Liver (tissue), 9 donors: ENCODE measurements around the gene SLC29A3. TPM values are rescaled to one million over a fixed set of nuclear protein-coding genes. Genes with fewer than 3 reads are reported as not detected.

Experiments
- DNase-seq: peaks from one replicate; pipeline ENCODE4 v3.0.0-alpha.2; 2017; ENCODE audit warnings: low spot score
- H3K27ac ChIP-seq, 2 donors: one replicate each; pipeline ENCODE4 v1.7.0; 2013; ENCODE audit warnings: inconsistent platforms in 2 of 2, low read length in 2 of 2, control low read depth in 1 of 2, low read depth in 1 of 2, mild to moderate bottlenecking in 1 of 2
- H3K27me3 ChIP-seq, 4 donors: one replicate each; pipeline versions ENCODE4 v1.6.1 to v1.7.0; 2013; ENCODE audit warnings: low read length in 3 of 4, inconsistent platforms in 1 of 4, mild to moderate bottlenecking in 1 of 4, moderate library complexity in 1 of 4; ENCODE audit not compliant: control insufficient read depth in 4 of 4, insufficient read depth in 4 of 4
- H3K36me3 ChIP-seq, 4 donors: one replicate each; pipeline versions ENCODE4 v1.6.1 to v1.7.0; 2013; ENCODE audit warnings: low read length in 3 of 4, mild to moderate bottlenecking in 3 of 4, low read depth in 1 of 4, moderate library complexity in 1 of 4; ENCODE audit not compliant: control insufficient read depth in 4 of 4, insufficient read depth in 3 of 4
- H3K4me1 ChIP-seq, 4 donors: one replicate each; pipeline versions ENCODE4 v1.6.1 to v1.7.0; 2013; ENCODE audit warnings: low read length in 3 of 4, mild to moderate bottlenecking in 3 of 4, moderate library complexity in 1 of 4; ENCODE audit not compliant: control insufficient read depth in 4 of 4, insufficient read depth in 4 of 4
- H3K4me3 ChIP-seq, 3 donors: one replicate each; pipeline versions ENCODE4 v1.6.1 to v1.7.0; 2013; ENCODE audit warnings: low read length in 3 of 3, control low read depth in 1 of 3, low read depth in 1 of 3, mild to moderate bottlenecking in 1 of 3
- H3K9ac ChIP-seq, 2 donors: one replicate each; pipeline ENCODE4 v1.7.0; 2013; ENCODE audit warnings: low read length in 2 of 2, mild to moderate bottlenecking in 2 of 2, moderate library complexity in 2 of 2, control low read depth in 1 of 2, low read depth in 1 of 2
- H3K9me3 ChIP-seq, 4 donors: one replicate each; pipeline versions ENCODE4 v1.6.1 to v1.7.0; 2013; ENCODE audit warnings: low read length in 3 of 4; ENCODE audit not compliant: control insufficient read depth in 4 of 4
- ATF3 ChIP-seq: IDR thresholded peaks from 2 replicates; pipeline ENCODE4 v1.6.1; 2016; ENCODE audit warnings: antibody characterized with exemption
- CTCF ChIP-seq: fragments of 150-350 bp; IDR thresholded peaks from 2 replicates; pipeline ENCODE4 v1.5.1; 2017; ENCODE audit warnings: improper control_type of control experiment, low read depth, low read length; ENCODE audit not compliant: missing input control
- EGR1 ChIP-seq, 2 donors: IDR thresholded peaks; 2 replicates each; pipeline ENCODE4 v1.6.1; 2016 to 2018; ENCODE audit warnings: antibody characterized with exemption in 2 of 2, low read depth in 2 of 2
- FOXA1 ChIP-seq: IDR thresholded peaks from 2 replicates; pipeline ENCODE4 v1.6.1; 2016; ENCODE audit warnings: antibody characterized with exemption
- FOXA2 ChIP-seq: IDR thresholded peaks from 2 replicates; pipeline ENCODE4 v1.6.1; 2016; ENCODE audit warnings: antibody characterized with exemption
- GABPA ChIP-seq, 2 donors: IDR thresholded peaks in 1 of 2; conservative IDR thresholded peaks in 1 of 2; 2 replicates each; pipeline ENCODE4 v1.6.1; 2016; ENCODE audit warnings: antibody characterized with exemption in 2 of 2, mild to moderate bottlenecking in 1 of 2, moderate library complexity in 1 of 2
- HNF4A ChIP-seq, 2 donors: conservative IDR thresholded peaks; 2 replicates each; pipeline ENCODE4 v1.6.1; 2016; ENCODE audit warnings: antibody characterized with exemption in 2 of 2, mild to moderate bottlenecking in 2 of 2
- HNF4G ChIP-seq: IDR thresholded peaks from 2 replicates; pipeline ENCODE4 v1.6.1; 2016; ENCODE audit warnings: antibody characterized with exemption
- JUND ChIP-seq, 2 donors: IDR thresholded peaks; 2 replicates each; pipeline ENCODE4 v1.6.1; 2016; ENCODE audit warnings: antibody characterized with exemption in 2 of 2
- MAX ChIP-seq: IDR thresholded peaks from 2 replicates; pipeline ENCODE4 v1.6.1; 2016; ENCODE audit warnings: antibody characterized with exemption
- NR2F2 ChIP-seq: IDR thresholded peaks from 2 replicates; pipeline ENCODE4 v1.6.1; 2016; ENCODE audit warnings: antibody characterized with exemption
- RAD21 ChIP-seq, 2 donors: IDR thresholded peaks; 2 replicates each; pipeline ENCODE4 v1.6.1; 2016; ENCODE audit warnings: antibody characterized with exemption in 2 of 2, mild to moderate bottlenecking in 2 of 2
- REST ChIP-seq: IDR thresholded peaks from 2 replicates; pipeline ENCODE4 v1.6.1; 2016; ENCODE audit warnings: antibody characterized with exemption, mild to moderate bottlenecking
- RXRA ChIP-seq, 2 donors: IDR thresholded peaks; 2 replicates each; pipeline ENCODE4 v1.6.1; 2017 to 2018; ENCODE audit warnings: antibody characterized with exemption in 2 of 2, mild to moderate bottlenecking in 1 of 2
- SP1 ChIP-seq: IDR thresholded peaks from 2 replicates; pipeline ENCODE4 v1.6.1; 2018; ENCODE audit warnings: antibody characterized with exemption, mild to moderate bottlenecking
- TAF1 ChIP-seq: conservative IDR thresholded peaks from 2 replicates; pipeline ENCODE4 v1.6.1; 2016; ENCODE audit warnings: antibody characterized with exemption, mild to moderate bottlenecking
- YY1 ChIP-seq: IDR thresholded peaks from 2 replicates; pipeline ENCODE4 v1.6.1; 2016; ENCODE audit warnings: antibody characterized with exemption, mild to moderate bottlenecking
- ZBTB33 ChIP-seq: IDR thresholded peaks from 2 replicates; pipeline ENCODE4 v1.6.1; 2016; ENCODE audit warnings: antibody characterized with exemption
- WGBS: extraction: QIAGEN DNeasy Blood & Tissue Kit; methylation state at CpG from one replicate; pipeline ENCODE4 v1.1.7; 2013; 5-methylcytosine and 5-hydroxymethylcytosine counted together
- polyA plus RNA-seq, 2 donors: library from polyadenylated mRNA; stranded (reverse) in 1 of 2; unstranded in 1 of 2; fragments of 200-250 nt in 1 of 2; fragments of >200 nt in 1 of 2; fragmentation: Nextera tagmentation in 1 of 2; extraction: Ambion mirVana in 1 of 2; gene quantifications; one replicate each; pipeline versions ENCODE4 v1.2.1 to v1.2.3, GENCODE V29; 2013 to 2015
- total RNA-seq, 2 donors: library from RNA; depleted of rRNA; stranded (reverse); fragments of >200 nt; gene quantifications; one replicate each; pipeline ENCODE4 v1.2.3, GENCODE V29; 2014
- donor health status: healthy.
- donor health status: healthy.
- donor health status: healthy.
- donor health status: healthy.
- donor health status: healthy.

Gene SLC29A3
- total and polyA plus RNA-seq, 4 donors: 3.1 to 11.9 (median 5.3) TPM

- Histone ChIP-seq H3K36me3 (no peaks in the 10 kb centered on the region), H3K27ac (no peak overlapping the region)
- 81% methylated on average over 3 of the region's 3 CpGs for WGBS
Observed at GRCh38 chr10:71308985-71309384, 10.1 kb upstream of the SLC29A3 start.

GRCh38 chr10:71309919-71310318 lies 9.1 kb upstream of the SLC29A3 start:
- 66% methylated on average over 3 of the region's 3 CpGs for WGBS
- H3K4me3 ChIP-seq: no peak overlapping the region

More at GRCh38 chr10:71308985-71309384, 10.1 kb upstream of the SLC29A3 start:
- TF ChIP-seq EGR1 (IDR thresholded peaks at IDR 0.05; ENCODE audit: low read depth in 2 of 2) (peak in 1 of 2 donors; percentile 22), GABPA (IDR thresholded peaks at IDR 0.05 in 1 of 2, conservative IDR thresholded peaks at IDR 0.05 in 1 of 2) (peak in 1 of 2 donors; percentile 16), JUND (IDR thresholded peaks at IDR 0.05) (peak in 1 of 2 donors; percentile 19), REST (no peak), YY1 (no peak), SP1 (no peak), HNF4A (conservative IDR thresholded peaks at IDR 0.05) (peak in 1 of 2 donors; percentile 40), RXRA (IDR thresholded peaks at IDR 0.05) (peak in 1 of 2 donors; percentile 52), TAF1 (no peak)
- Histone ChIP-seq H3K9me3 (no peaks in the 10 kb centered on the region), H3K4me3 (no peak overlapping the region), H3K9ac (no peak overlapping the region), H3K27me3 (no peaks in the 10 kb centered on the region), H3K4me1 (peaks cover 9 to 25% (median 18%) of the 10 kb centered on the region in 4 donors)
- no peak for DNase-seq

More at GRCh38 chr10:71309919-71310318, 9.1 kb upstream of the SLC29A3 start:
- TF ChIP-seq FOXA2: no peak
- TF ChIP-seq REST: no peak
- no peak for TF ChIP-seq YY1
- no peak for TF ChIP-seq HNF4G
- TF ChIP-seq ATF3: no peak
- TF ChIP-seq RAD21 (IDR thresholded peaks at IDR 0.05): no peak
- TF ChIP-seq RXRA (IDR thresholded peaks at IDR 0.05): no peak
- no peak for TF ChIP-seq EGR1 (IDR thresholded peaks at IDR 0.05; ENCODE audit: low read depth in 2 of 2)
- no peak for TF ChIP-seq CTCF
- TF ChIP-seq GABPA (IDR thresholded peaks at IDR 0.05 in 1 of 2, conservative IDR thresholded peaks at IDR 0.05 in 1 of 2): no peak
- TF ChIP-seq FOXA1: no peak
- no peak for TF ChIP-seq NR2F2
- TF ChIP-seq TAF1: no peak
- TF ChIP-seq ZBTB33: no peak
- TF ChIP-seq MAX: no peak
- H3K27ac ChIP-seq: no peak overlapping the region
- DNase-seq: no peak
- H3K27me3 ChIP-seq: no peaks in the 10 kb centered on the region
- no peaks in the 10 kb centered on the region for H3K9me3 ChIP-seq
- no peaks in the 10 kb centered on the region for H3K36me3 ChIP-seq
- peaks cover 9 to 25% (median 18%) of the 10 kb centered on the region in 4 donors for H3K4me1 ChIP-seq
- H3K9ac ChIP-seq: no peak overlapping the region
